ENCODE measurements around the gene HHLA2.
A peak's percentile ranks its signal among the peaks of the same experiment; 100 is the strongest.
"Not testable (repeated sequence)": the region's sequence is repeated elsewhere in the genome, so short reads cannot be mapped to it uniquely, and the experiment has no call there.

Gene HHLA2

DNA sequence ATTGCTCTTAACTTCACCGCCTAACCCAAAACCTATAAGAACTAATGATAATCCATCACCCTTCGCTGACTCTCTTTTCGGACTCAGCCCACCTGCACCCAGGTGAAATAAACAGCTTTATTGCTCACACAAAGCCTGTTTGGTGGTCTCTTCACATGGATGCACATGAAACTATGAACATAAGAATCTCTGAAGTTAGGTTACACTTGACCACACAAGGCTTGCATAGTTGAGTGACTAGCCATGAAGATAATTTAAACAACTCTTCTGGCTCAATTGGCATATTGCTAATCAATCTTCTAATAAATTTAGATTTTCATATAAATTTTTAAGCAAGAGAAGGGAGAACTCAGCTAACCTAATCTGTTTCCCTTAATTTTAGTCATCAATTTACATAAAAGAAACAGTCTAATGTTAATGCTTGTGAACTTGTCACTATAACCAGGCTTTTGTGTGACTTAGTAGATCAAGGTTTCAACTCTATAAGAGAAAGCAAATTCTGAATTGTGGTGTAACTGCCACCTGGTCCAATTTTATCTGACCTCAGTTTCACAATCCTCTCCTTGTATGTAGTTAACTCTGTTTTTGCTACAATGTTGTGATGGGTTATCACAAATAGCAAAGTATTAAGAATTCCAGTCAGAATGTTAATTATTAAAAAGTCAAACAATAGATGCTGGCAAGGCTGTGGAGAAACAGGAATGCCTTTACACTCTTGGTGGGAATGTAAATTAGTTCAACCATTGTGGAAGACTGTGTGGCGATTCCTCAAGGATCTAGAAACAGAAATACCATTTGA, 82.0 kb downstream of the HHLA2 start:
- peaks cover 0 to 2% of the 10 kb centered on the region in 2 experiments for H3K4me1 ChIP-seq (ENCODE audit: control insufficient read depth in 1 of 2, insufficient read depth in 2 of 2, low read length in 2 of 2)
- H3K14ac ChIP-seq (ENCODE audit: low read length), result no peak overlapping the region
- H3K27ac ChIP-seq (ENCODE audit: low read depth, low read length), result no peak overlapping the region
- no peak overlapping the region for H2BK5ac ChIP-seq (ENCODE audit: low read depth, low read length, poor library complexity)
- H3K23ac ChIP-seq (ENCODE audit: low read length), result no peak overlapping the region
- WGBS (ENCODE audit: extremely low coverage, insufficient coverage, insufficient read length), result no CpG with 5 or more reads among the region's 4 CpGs
- H3K4ac ChIP-seq (ENCODE audit: low read depth, low read length), result no peak overlapping the region
- no peaks in the 10 kb centered on the region for H3K79me1 ChIP-seq (ENCODE audit: low read length)
- H2AFZ ChIP-seq (ENCODE audit: insufficient read depth, low read length, poor library complexity), result no peak overlapping the region
- H3K9ac ChIP-seq (ENCODE audit: low read length), result no peak overlapping the region
- H3K79me2 ChIP-seq (ENCODE audit: control insufficient read depth, insufficient read depth, low read length, poor library complexity), result no peaks in the 10 kb centered on the region
- no peak overlapping the region for H3K4me2 ChIP-seq (ENCODE audit: low read length)
- no peak overlapping the region for H4K91ac ChIP-seq (ENCODE audit: low read depth, low read length)
- DNase-seq, result no peak
- no peak overlapping the region for H2BK120ac ChIP-seq (ENCODE audit: insufficient read depth, low read length, poor library complexity)
- no peak overlapping the region for H4K12ac ChIP-seq (ENCODE audit: low read depth, low read length)
- H3K9me3 ChIP-seq (ENCODE audit: insufficient read depth, low read depth, low read length), result no peaks in the 10 kb centered on the region
- H2BK12ac ChIP-seq (ENCODE audit: low read length), result no peak overlapping the region
- H3K27me3 ChIP-seq (ENCODE audit: insufficient read depth, low read length), result no peaks in the 10 kb centered on the region
- no peak overlapping the region for H2AK5ac ChIP-seq (ENCODE audit: low read length)
- no peak overlapping the region for H3K4me3 ChIP-seq (ENCODE audit: low read depth, low read length)
- no peak overlapping the region for H3K18ac ChIP-seq (ENCODE audit: low read length)
- H3K36me3 ChIP-seq (ENCODE audit: control insufficient read depth in 1 of 2, insufficient read depth in 2 of 2, low read length in 2 of 2), result no peaks in the 10 kb centered on the region
- no peak overlapping the region for H4K8ac ChIP-seq (ENCODE audit: low read depth, low read length)

DNA sequence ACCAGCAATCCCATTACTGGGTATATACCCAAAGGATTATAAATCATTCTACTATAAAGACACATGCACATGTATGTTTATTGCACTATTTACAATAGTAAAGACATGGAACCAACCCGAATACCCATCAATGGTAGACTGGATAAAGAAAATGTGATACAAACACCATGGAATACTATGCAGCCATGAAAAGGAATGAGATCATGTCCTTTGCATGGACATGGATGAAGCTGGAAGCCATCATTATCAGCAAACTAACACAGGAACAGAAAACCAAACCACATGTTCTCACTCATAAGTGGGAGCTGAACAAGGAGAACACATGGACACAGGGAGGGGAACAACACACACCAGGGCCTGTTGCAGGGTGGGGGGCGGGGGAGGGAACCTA, 82.6 kb downstream of the HHLA2 start:
- not testable (repeated sequence) for H2AK5ac ChIP-seq (ENCODE audit: low read length); H3K9ac ChIP-seq (ENCODE audit: low read length); H3K36me3 ChIP-seq (ENCODE audit: control insufficient read depth in 1 of 2, insufficient read depth in 2 of 2, low read length in 2 of 2); H2AFZ ChIP-seq (ENCODE audit: insufficient read depth, low read length, poor library complexity); H3K27me3 ChIP-seq (ENCODE audit: insufficient read depth, low read length); H2BK120ac ChIP-seq (ENCODE audit: insufficient read depth, low read length, poor library complexity); H3K27ac ChIP-seq (ENCODE audit: low read depth, low read length); H4K12ac ChIP-seq (ENCODE audit: low read depth, low read length); DNase-seq; H3K4ac ChIP-seq (ENCODE audit: low read depth, low read length); H2BK5ac ChIP-seq (ENCODE audit: low read depth, low read length, poor library complexity); H3K23ac ChIP-seq (ENCODE audit: low read length); H3K4me1 ChIP-seq (ENCODE audit: control insufficient read depth in 1 of 2, insufficient read depth in 2 of 2, low read length in 2 of 2); H3K4me3 ChIP-seq (ENCODE audit: low read depth, low read length); H4K8ac ChIP-seq (ENCODE audit: low read depth, low read length); H2BK12ac ChIP-seq (ENCODE audit: low read length); H3K4me2 ChIP-seq (ENCODE audit: low read length); H3K14ac ChIP-seq (ENCODE audit: low read length); H3K79me1 ChIP-seq (ENCODE audit: low read length); H4K91ac ChIP-seq (ENCODE audit: low read depth, low read length); H3K79me2 ChIP-seq (ENCODE audit: control insufficient read depth, insufficient read depth, low read length, poor library complexity); H3K9me3 ChIP-seq (ENCODE audit: insufficient read depth, low read depth, low read length); H3K18ac ChIP-seq (ENCODE audit: low read length)
- WGBS (ENCODE audit: extremely low coverage, insufficient coverage, insufficient read length), result no CpG with 5 or more reads among the region's 2 CpGs

DNA sequence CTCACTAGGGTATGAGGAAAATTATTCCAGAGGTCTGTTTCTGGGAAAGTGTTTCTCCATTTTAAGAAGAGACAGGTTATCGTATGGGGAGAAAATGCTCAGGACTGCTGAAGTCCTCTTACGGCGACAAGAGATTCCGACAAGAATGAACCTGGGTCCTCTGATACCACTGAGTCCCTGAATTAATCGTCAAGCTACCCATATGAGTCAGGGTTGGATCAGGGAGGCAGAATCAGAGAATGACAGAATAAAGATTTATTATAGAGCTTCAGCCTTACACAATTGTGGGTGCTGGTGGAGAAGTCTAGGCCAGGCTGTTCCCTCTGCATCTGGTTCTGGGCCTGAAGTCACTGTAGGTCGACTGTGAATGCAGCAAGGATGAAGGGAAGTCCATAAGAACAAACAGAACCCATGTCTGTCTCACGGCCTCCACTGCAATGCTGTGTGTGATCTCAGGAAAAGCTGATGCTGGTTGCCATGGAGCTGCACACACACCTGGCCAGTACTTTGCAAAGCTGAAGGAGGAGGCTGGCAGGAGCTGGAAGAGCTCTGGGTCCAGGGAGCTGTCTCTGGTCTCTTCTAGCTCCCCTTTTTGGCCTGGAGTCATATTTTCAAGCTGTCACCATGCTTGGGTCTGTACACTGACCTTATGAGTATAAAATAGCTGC, 83.9 kb downstream of the HHLA2 start:
- Histone ChIP-seq H2BK12ac (ENCODE audit: low read length) (no peak overlapping the region), H4K91ac (ENCODE audit: low read depth, low read length) (no peak overlapping the region), H4K8ac (ENCODE audit: low read depth, low read length) (no peak overlapping the region), H3K18ac (ENCODE audit: low read length) (no peak overlapping the region), H2BK120ac (ENCODE audit: insufficient read depth, low read length, poor library complexity) (no peak overlapping the region), H4K12ac (ENCODE audit: low read depth, low read length) (no peak overlapping the region), H3K4me2 (ENCODE audit: low read length) (no peak overlapping the region), H3K4ac (ENCODE audit: low read depth, low read length) (no peak overlapping the region), H3K36me3 (ENCODE audit: control insufficient read depth in 1 of 2, insufficient read depth in 2 of 2, low read length in 2 of 2) (no peaks in the 10 kb centered on the region), H3K23ac (ENCODE audit: low read length) (no peak overlapping the region), H3K14ac (ENCODE audit: low read length) (no peak overlapping the region), H3K4me1 (ENCODE audit: control insufficient read depth in 1 of 2, insufficient read depth in 2 of 2, low read length in 2 of 2) (peaks cover 0 to 2% of the 10 kb centered on the region in 2 experiments), H2BK5ac (ENCODE audit: low read depth, low read length, poor library complexity) (no peak overlapping the region), H3K27ac (ENCODE audit: low read depth, low read length) (no peak overlapping the region), H3K27me3 (ENCODE audit: insufficient read depth, low read length) (no peaks in the 10 kb centered on the region), H2AFZ (ENCODE audit: insufficient read depth, low read length, poor library complexity) (no peak overlapping the region), H3K9ac (ENCODE audit: low read length) (no peak overlapping the region), H2AK5ac (ENCODE audit: low read length) (no peak overlapping the region), H3K4me3 (ENCODE audit: low read depth, low read length) (no peak overlapping the region), H3K79me2 (ENCODE audit: control insufficient read depth, insufficient read depth, low read length, poor library complexity) (no peaks in the 10 kb centered on the region), H3K9me3 (ENCODE audit: insufficient read depth, low read depth, low read length) (no peaks in the 10 kb centered on the region), H3K79me1 (ENCODE audit: low read length) (no peaks in the 10 kb centered on the region)
- no peak for DNase-seq
- no CpG with 5 or more reads among the region's 7 CpGs for WGBS (ENCODE audit: extremely low coverage, insufficient coverage, insufficient read length)

DNA sequence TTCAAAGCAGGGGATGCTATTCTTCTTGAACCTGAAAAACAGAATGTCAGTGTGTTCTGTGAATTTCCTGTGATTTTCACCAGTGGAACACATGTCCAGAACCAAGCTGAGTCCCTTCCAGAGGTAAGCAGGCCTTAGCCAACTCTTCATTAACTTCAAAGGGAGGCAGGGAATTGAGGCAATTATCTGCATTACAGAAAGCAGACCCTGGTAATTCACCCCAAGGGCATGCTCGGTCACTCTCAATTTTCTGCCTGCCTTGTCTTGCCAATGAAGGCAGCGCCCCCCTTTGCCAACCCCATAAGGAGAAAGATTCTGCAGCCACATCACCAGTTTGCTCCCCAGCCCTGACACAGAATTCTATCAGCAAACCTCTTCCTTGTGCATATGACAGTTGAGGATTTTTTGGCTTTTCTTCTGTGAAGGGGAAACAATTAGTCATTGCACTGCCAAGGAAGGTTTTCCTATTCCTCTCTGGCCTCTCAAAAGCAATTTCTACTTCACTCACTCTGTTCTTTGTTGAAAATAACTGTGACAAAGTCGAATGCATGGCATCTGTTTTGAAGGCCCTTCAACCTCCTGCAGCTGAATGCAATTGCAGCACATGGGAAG, 85.3 kb downstream of the HHLA2 start:
- Histone ChIP-seq H3K4me3 (ENCODE audit: low read depth, low read length) (no peak overlapping the region), H4K12ac (ENCODE audit: low read depth, low read length) (no peak overlapping the region), H3K27me3 (ENCODE audit: insufficient read depth, low read length) (no peaks in the 10 kb centered on the region), H3K4me2 (ENCODE audit: low read length) (no peak overlapping the region), H3K23ac (ENCODE audit: low read length) (no peak overlapping the region), H3K36me3 (ENCODE audit: control insufficient read depth in 1 of 2, insufficient read depth in 2 of 2, low read length in 2 of 2) (no peaks in the 10 kb centered on the region), H2AK5ac (ENCODE audit: low read length) (no peak overlapping the region), H2BK12ac (ENCODE audit: low read length) (no peak overlapping the region), H3K79me2 (ENCODE audit: control insufficient read depth, insufficient read depth, low read length, poor library complexity) (peaks cover 2% of the 10 kb centered on the region), H3K9me3 (ENCODE audit: insufficient read depth, low read depth, low read length) (no peaks in the 10 kb centered on the region), H3K14ac (ENCODE audit: low read length) (no peak overlapping the region), H3K27ac (ENCODE audit: low read depth, low read length) (no peak overlapping the region), H4K91ac (ENCODE audit: low read depth, low read length) (no peak overlapping the region), H2BK5ac (ENCODE audit: low read depth, low read length, poor library complexity) (peak overlapping the region; percentile 42), H2AFZ (ENCODE audit: insufficient read depth, low read length, poor library complexity) (no peak overlapping the region), H3K4me1 (ENCODE audit: control insufficient read depth in 1 of 2, insufficient read depth in 2 of 2, low read length in 2 of 2) (peaks cover 0 to 2% of the 10 kb centered on the region in 2 experiments), H3K4ac (ENCODE audit: low read depth, low read length) (no peak overlapping the region), H3K18ac (ENCODE audit: low read length) (no peak overlapping the region), H3K79me1 (ENCODE audit: low read length) (no peaks in the 10 kb centered on the region), H4K8ac (ENCODE audit: low read depth, low read length) (no peak overlapping the region), H3K9ac (ENCODE audit: low read length) (no peak overlapping the region), H2BK120ac (ENCODE audit: insufficient read depth, low read length, poor library complexity) (no peak overlapping the region)
- no peak for DNase-seq
- WGBS (ENCODE audit: extremely low coverage, insufficient coverage, insufficient read length), result no CpG with 5 or more reads among the region's 3 CpGs
